OCI-LY7 (cell line): ENCODE results near the gene SMCO1.

Experiments used
- EZH2phosphoT487 ChIP-seq: fragments of 200-600 bp; sonication (generic); IDR thresholded peaks from 2 replicates; pipeline ENCODE4 v1.6.1; 2018; ENCODE audit warnings: low read depth, borderline replicate concordance, mild to moderate bottlenecking, mixed run types, antibody characterized with exemption, low read length, moderate library complexity, mixed read lengths
- TF ChIP-seq, protein P1 (sequence below): fragments of 200-600 bp; sonication (generic); conservative IDR thresholded peaks from 2 replicates; pipeline ENCODE4 v1.5.1; 2014; ENCODE audit warnings: mild to moderate bottlenecking, antibody characterized with exemption, low read length, moderate library complexity, mixed read lengths

DNA sequence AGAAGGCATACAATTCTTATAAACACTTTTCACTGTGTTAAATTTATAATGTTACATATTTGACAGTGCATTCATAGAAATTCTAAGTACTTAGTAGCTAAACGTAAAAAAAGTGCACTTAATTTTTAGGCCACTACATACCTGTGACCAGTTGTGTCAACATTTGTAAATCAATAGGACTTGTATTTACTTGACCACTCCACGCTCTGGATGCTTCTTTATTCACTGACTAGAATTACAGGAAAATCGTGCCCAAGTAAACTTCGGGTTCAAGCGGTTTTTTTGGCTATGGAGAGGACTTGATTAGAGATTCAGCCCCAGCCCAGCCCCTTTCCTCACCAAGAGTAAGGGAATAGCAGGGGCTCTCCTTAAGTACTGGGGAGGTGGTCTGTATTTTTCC is 31.4 kb upstream of the SMCO1 start:
- TF ChIP-seq, protein P1, sequence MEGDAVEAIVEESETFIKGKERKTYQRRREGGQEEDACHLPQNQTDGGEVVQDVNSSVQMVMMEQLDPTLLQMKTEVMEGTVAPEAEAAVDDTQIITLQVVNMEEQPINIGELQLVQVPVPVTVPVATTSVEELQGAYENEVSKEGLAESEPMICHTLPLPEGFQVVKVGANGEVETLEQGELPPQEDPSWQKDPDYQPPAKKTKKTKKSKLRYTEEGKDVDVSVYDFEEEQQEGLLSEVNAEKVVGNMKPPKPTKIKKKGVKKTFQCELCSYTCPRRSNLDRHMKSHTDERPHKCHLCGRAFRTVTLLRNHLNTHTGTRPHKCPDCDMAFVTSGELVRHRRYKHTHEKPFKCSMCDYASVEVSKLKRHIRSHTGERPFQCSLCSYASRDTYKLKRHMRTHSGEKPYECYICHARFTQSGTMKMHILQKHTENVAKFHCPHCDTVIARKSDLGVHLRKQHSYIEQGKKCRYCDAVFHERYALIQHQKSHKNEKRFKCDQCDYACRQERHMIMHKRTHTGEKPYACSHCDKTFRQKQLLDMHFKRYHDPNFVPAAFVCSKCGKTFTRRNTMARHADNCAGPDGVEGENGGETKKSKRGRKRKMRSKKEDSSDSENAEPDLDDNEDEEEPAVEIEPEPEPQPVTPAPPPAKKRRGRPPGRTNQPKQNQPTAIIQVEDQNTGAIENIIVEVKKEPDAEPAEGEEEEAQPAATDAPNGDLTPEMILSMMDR = no peak
- no peak for TF ChIP-seq EZH2phosphoT487
